Heart right ventricle (tissue), 16 donors: Measurements from ENCODE around the gene EFCAB6. TPM values are rescaled to one million over a fixed set of nuclear protein-coding genes. Genes with fewer than 3 reads are reported as not detected.

Source experiments
- ATAC-seq, 8 donors: fragments of 200-7000 bp; cut with Tn5 transposase; one replicate each; pipeline ENCODE4 v1.9.1; 2020; ENCODE audit warnings: mild to moderate bottlenecking in 8 of 8, moderate library complexity in 8 of 8, moderate number of reproducible peaks in 1 of 8
- DNase-seq, 2 donors: peaks; one replicate each; pipeline ENCODE4 v3.0.0-alpha.2; 2020
- H3K27ac ChIP-seq, 10 donors: fragments of 200-600 bp; sonication (generic) in 2 of 10; one replicate each; pipeline versions ENCODE4 v1.5.0 to v1.8.0; 2020 to 2022; ENCODE audit warnings: mild to moderate bottlenecking in 3 of 10
- H3K27me3 ChIP-seq, 7 donors: fragments of 200-600 bp; one replicate each; pipeline ENCODE4 v1.8.0; 2021 to 2022; ENCODE audit warnings: mild to moderate bottlenecking in 2 of 7
- H3K36me3 ChIP-seq, 9 donors: fragments of 200-600 bp; sonication (generic) in 1 of 9; one replicate each; pipeline versions ENCODE4 v1.5.0 to v1.8.0; 2020 to 2022; ENCODE audit warnings: mild to moderate bottlenecking in 2 of 9
- H3K4me1 ChIP-seq, 9 donors: fragments of 200-600 bp; sonication (generic) in 1 of 9; one replicate each; pipeline versions ENCODE4 v1.5.0 to v1.8.0; 2020 to 2022; ENCODE audit warnings: mild to moderate bottlenecking in 4 of 9
- H3K4me3 ChIP-seq, 10 donors: fragments of 200-600 bp; sonication (generic) in 2 of 10; one replicate each; pipeline versions ENCODE4 v1.5.0 to v1.8.0; 2020 to 2022; ENCODE audit warnings: mild to moderate bottlenecking in 7 of 10, moderate library complexity in 2 of 10
- H3K9me3 ChIP-seq, 11 donors: fragments of 200-600 bp in 10 of 11; sonication (generic) in 2 of 11; one replicate each; pipeline versions ENCODE4 v1.5.0 to v1.8.0; 2013 to 2022; ENCODE audit warnings: mild to moderate bottlenecking in 2 of 11, control low read depth in 1 of 11, moderate library complexity in 1 of 11
- CTCF ChIP-seq, 9 donors: fragments of 200-600 bp; sonication (generic) in 2 of 9; IDR thresholded peaks; one replicate each; pipeline versions ENCODE4 v1.5.0 to v1.8.0; 2021 to 2022; ENCODE audit warnings: antibody characterized with exemption in 9 of 9, mild to moderate bottlenecking in 5 of 9, moderate library complexity in 1 of 9
- WGBS, 2 donors: extraction: QIAGEN DNeasy Blood & Tissue Kit; methylation state at CpG; one replicate each; pipeline ENCODE4 v1.1.7; 2013; ENCODE audit warnings: inconsistent platforms in 1 of 2; 5-methylcytosine and 5-hydroxymethylcytosine counted together
- intact Hi-C, 10 donors: fragments of 100-400 bp; cut with DNase I; formaldehyde crosslinking; loops; one replicate each; pipeline versions ENCODE4 v1.11.1 to v1.14.2; 2022
- polyA plus RNA-seq, 2 donors: library from polyadenylated mRNA; stranded (reverse); fragments of 200-250 nt; gene quantifications; one replicate each; pipeline ENCODE4 v1.2.3, GENCODE V29; 2013
- total RNA-seq, 10 donors: library from RNA; stranded (reverse); fragmentation: NEBNext Ultra II Directional in 3 of 10; extraction: Animal tissue kit (Norgen Biotek cat#: 25700) in 3 of 10; gene quantifications; one replicate each; pipeline versions ENCODE4 v1.2.1 to v1.2.4, GENCODE V29; 2021 to 2023
- donor health status: Arrhythmogenic right ventricular cardiomyopathy.
- donor health status: ischemic (EF 13 %, LVEDD 7.1; RV severe dilation, severe dysfunction).
- donor health status: healthy with polysubstance abuse.
- donor health status: DM: no; HTN: yes; CAD: no.
- donor health status: DM: no; HTN: no; CAD: no.
- donor health status: ischemic (EF 25% LVEDD 6.9; RV normal size, moderate dysfunction).
- donor health status: ischemic (EF 25% LVEDD 5.7; RV mildly dilated, moderate dysfunction).
- donor health status: healthy.
- donor health status: DM: yes; HTN: yes; CAD: no.
- donor health status: Ischemic cardiomyopathy.
- donor health status: ischemic (EF 35%, LVEDD 5.7; RV mildly dilated, moderate dysfunction).
- donor health status: nonischemic (EF 11% LVEDD 7.7; RV severe dilation, severe dysfunction).
- donor health status: DM: yes; HTN: yes; CAD: no.
- donor health status: PGD.
- donor health status: ischemic (EF 29% LVEDD 5.4; RV normal size, mild dysfunction).
- donor health status: nonischemic (EF 23%, LVEDD 6.1; RV moderate dilation, normal function).

The EFCAB6 gene
- total and polyA plus RNA-seq, 12 donors, result 0.25 to 4.3 (median 1.8) TPM

- no peaks in the 10 kb centered on the region for H3K9me3 ChIP-seq
- ATAC-seq, result no peak
- H3K36me3 ChIP-seq, result no peaks in the 10 kb centered on the region
- no peak for TF ChIP-seq CTCF (IDR thresholded peaks at IDR 0.05)
- no peak overlapping the region for H3K27ac ChIP-seq
- intact Hi-C loops, result no loop called here
- H3K4me1 ChIP-seq, result no peaks in the 10 kb centered on the region
- H3K4me3 ChIP-seq, result no peak overlapping the region
- 77 to 78% methylated on average over 9 of the region's 9 CpGs for WGBS, 2 donors
- peaks cover 0 to 15% (median 5%) of the 10 kb centered on the region in 7 donors for H3K27me3 ChIP-seq
- no peak for DNase-seq
Measured at GRCh38 chr22:43566561-43567332, 245.4 kb downstream of the EFCAB6 start.

- Histone ChIP-seq H3K27ac (no peak overlapping the region), H3K4me1 (no peaks in the 10 kb centered on the region), H3K36me3 (no peaks in the 10 kb centered on the region), H3K9me3 (no peaks in the 10 kb centered on the region), H3K4me3 (no peak overlapping the region), H3K27me3 (peaks cover 0 to 17% (median 6%) of the 10 kb centered on the region in 7 donors)
- ATAC-seq (no peak), DNase-seq (no peak)
- WGBS, 2 donors, result 62 to 64% methylated on average over 9 of the region's 9 CpGs
- TF ChIP-seq CTCF (IDR thresholded peaks at IDR 0.05), result no peak
- intact Hi-C loops, result no loop called here
Measured at GRCh38 chr22:43566021-43566420, 246.1 kb downstream of the EFCAB6 start.

- H3K4me3 ChIP-seq, result no peak overlapping the region
- no peak for TF ChIP-seq CTCF (IDR thresholded peaks at IDR 0.05)
- H3K4me1 ChIP-seq, result no peaks in the 10 kb centered on the region
- no peak for ATAC-seq
- H3K36me3 ChIP-seq, result no peaks in the 10 kb centered on the region
- WGBS, 2 donors, result 93 to 94% methylated on average over 6 of the region's 6 CpGs
- peaks cover 0 to 27% (median 6%) of the 10 kb centered on the region in 7 donors for H3K27me3 ChIP-seq
- DNase-seq, result no peak
- intact Hi-C loops, result no loop called here
- H3K27ac ChIP-seq, result no peak overlapping the region
- H3K9me3 ChIP-seq, result no peaks in the 10 kb centered on the region
Measured at GRCh38 chr22:43564859-43565258, 247.2 kb downstream of the EFCAB6 start.

- no peak overlapping the region for H3K4me3 ChIP-seq
- H3K36me3 ChIP-seq, result no peaks in the 10 kb centered on the region
- DNase-seq (no peak), ATAC-seq (no peak)
- intact Hi-C loops, result no loop called here
- H3K27me3 ChIP-seq, result peaks cover 0 to 27% (median 6%) of the 10 kb centered on the region in 7 donors
- no peak overlapping the region for H3K27ac ChIP-seq
- 91 to 93% methylated on average over 8 of the region's 8 CpGs for WGBS, 2 donors
- H3K4me1 ChIP-seq, result no peaks in the 10 kb centered on the region
- H3K9me3 ChIP-seq, result peaks cover 0 to 12% (median 0%) of the 10 kb centered on the region in 11 donors
- TF ChIP-seq CTCF (IDR thresholded peaks at IDR 0.05), result no peak
Measured at GRCh38 chr22:43563571-43563970, 248.5 kb downstream of the EFCAB6 start.
